T1000 (cell line): ENCODE results near the gene ALG3.

Experiments used
- DNase-seq: peaks from one replicate; lab custom pipeline; 2025; ENCODE audit warnings: mixed read lengths; lab: John Stamatoyannopoulos, UW

Gene ALG3

GRCh38 chr3:184192889-184193288, 55.9 kb downstream of the ALG3 start:
- DNase-seq, result no peak
